ENCODE results near the gene RSPO4.

RSPO4 gene

DNA sequence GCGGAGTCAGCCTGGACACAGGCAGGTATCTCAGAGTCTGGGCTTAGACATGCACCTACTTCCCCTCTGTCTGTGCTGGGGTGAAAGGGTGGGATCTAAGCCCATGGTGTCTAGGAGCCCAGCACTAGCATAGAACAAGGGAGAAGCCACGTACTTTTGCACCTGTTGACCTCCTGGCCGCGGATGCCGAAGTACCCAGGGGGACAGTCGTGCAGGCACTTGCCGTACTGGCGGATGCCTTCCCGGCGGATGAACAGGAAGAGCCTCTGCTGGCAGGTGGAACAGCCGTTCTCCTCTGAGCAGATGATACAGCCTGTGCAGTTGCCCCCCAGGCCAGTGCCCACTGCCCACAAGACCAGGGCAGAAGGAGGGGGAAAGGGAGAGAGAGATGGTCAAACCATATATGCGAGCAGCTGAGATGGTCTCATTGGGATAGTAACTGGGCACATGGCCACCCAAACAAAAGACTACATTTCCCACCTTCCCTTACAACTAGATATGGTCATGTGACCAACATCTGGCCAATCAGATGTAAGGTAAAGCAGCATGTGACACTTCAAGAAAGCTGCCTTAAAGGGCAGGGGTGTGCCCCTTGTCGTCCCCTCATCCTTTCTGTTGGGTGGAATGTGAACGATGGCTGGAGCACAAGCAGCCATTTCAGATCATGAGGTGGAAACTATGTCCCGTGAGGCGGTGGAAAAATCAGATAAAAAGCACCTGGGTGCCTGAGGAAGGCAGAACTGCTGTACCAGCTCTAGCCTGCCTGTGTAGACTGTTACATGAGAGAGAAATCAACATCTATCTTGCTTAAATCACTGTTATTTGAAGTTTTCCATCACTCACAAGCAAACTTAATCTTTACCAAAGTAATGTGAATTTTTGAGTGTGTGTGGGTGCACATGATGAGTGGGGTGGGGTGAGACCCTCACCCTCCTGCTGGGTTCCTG, 34.0 kb downstream of the RSPO4 start:
- peak; percentile 63 for DNase-seq (ENCODE audit: low read depth)

DNA sequence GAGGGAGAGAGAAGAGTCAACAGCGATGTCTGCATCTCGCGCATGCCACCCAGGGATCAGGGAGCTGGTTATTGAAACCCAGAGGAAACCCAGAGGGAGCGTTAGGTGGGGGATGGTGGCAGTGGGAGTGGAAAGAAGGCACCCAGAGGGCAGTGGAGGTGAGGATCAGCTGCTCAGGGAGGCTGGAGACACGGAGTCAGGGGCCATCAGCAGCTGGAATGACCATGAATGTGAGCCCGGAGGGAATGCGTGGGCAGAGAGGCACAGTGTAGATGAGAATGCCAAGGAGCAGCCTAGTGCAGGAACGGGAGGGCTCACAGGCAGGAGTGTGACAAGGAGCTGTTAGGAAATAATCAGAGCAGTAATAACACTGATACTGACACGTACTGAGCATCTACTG, 36.2 kb downstream of the RSPO4 start:
- DNase-seq (ENCODE audit: low read depth): no peak

DNA sequence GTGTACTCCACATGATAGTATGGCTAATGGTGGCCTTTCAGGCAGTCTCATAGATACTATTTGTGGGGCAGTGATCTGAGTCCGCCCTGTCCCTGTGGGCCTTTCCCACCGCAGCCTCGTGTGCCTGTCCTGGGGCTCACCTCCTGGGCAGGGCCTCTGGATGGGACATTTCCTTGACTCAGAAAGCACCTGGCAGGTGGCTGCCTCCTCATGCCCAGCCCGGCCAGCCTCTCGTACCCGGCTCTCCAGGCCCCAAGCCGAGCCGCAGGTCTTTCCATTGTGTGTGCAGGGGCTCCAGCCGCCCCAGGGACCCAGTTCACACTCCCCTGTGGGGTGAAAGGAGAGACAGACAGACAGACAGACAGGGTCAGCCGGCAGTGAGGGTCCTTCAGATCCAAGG, 38.3 kb downstream of the RSPO4 start:
- DNase-seq (ENCODE audit: low read depth): no peak

- DNase-seq (ENCODE audit: low read depth): no peak
Observed at GRCh38 chr20:962683-963082, 39.4 kb downstream of the RSPO4 start.

- no peak for DNase-seq (ENCODE audit: low read depth)
Observed at GRCh38 chr20:962223-962622, 39.9 kb downstream of the RSPO4 start.

- DNase-seq (ENCODE audit: low read depth): no peak
Observed at GRCh38 chr20:961768-962167, 40.3 kb downstream of the RSPO4 start.

- no peak for DNase-seq (ENCODE audit: low read depth)
Observed at GRCh38 chr20:959996-960615, 42.0 kb downstream of the RSPO4 start.

DNA sequence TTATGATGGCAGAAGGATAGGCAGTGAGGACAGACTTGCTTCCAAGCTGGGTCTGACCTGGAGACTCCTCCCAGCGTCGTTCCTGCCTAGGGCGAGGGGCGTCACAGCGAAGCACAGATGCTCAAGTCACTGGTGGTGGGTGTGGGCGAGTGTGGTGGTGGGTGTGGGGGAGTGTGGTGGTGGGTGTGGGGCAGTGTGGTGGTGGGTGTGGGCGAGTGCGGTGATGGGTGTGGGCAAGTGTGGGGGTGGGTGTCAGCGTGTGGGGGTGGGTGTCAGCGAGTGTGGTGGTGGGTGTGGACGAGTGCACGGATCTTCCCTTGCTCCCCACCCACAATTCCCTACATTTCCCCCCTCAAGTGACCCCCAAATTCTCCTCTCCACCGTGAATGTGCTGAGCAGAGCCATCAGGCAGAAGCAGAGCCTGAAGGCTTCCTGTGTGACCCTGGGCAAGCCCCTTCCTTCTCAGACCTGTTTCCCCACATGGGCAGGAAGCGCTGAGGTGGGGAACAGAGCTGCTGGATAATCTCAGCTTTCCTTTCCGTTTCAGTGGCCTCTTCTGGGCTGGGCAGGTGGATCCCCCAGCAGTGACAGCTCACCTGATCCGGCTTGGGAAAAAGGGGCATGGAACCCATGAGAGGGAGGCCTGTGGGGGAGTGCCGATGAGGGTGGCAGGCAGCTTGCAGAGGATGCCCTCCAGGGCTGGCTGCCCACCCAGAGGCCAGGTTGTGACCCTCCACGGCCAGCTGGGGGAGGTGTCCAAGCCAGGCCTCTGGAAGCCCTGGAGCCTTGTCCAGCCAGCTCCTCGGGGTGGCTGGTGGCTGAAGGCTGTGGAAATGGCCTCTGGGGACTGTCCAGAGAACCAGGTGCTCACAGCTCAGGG, 42.9 kb downstream of the RSPO4 start:
- no peak for DNase-seq (ENCODE audit: low read depth)

GRCh38 chr20:957544-957943, 44.6 kb downstream of the RSPO4 start:
- no peak for DNase-seq (ENCODE audit: low read depth)

DNA sequence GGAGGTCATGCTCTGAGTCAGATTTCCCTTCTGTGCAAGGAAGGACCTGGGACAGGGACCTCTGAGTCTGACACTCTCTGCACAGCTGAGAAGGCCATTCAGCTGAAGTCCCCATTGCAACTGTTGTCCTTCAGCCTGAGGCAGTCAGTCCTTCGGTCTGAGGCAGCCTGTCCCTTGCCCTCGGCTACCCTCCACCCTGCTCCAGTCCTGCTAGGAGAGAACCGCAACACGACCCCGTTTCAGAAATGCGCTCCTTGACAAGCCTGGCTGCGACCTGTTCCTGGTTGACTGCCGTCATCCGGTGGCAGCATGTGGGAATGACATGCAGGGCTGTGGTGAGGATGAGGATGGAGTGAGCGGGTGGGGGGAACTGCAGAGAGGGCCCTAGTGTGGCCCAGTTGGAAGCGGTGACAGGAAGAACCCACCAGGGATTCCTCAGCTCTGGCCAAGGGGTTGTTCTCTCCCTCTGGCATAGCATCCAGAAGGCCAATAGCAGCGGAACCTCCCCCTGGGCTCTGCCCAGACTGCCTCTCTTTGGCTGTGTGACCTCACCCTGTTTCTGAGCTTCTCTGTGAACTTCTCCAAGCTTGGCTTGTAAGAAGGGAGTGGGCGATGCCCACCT, 45.7 kb downstream of the RSPO4 start:
- peak; percentile 60 for DNase-seq (ENCODE audit: low read depth)

DNA sequence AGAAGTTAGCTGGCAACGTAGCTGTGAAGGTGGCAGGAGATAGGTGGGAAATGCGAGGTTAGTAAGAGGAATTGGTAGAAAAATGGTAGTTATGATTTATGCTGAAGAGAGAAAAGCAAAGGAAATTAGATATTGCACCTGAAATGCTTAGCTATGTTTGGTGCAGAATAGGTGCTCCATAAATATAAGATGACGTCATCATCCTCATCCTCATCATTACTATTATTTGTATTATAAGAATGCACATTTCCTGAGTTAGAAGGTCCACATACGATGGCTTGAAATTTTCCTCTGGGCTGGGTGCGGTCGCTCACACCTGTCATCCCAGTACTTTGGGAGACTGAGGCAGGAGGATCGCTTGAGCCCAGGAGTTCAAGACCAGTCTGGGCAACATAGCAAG, 46.5 kb downstream of the RSPO4 start:
- DNase-seq (ENCODE audit: low read depth): no peak

- DNase-seq (ENCODE audit: low read depth): no peak
Observed at GRCh38 chr20:955111-955510, 47.0 kb downstream of the RSPO4 start.

GRCh38 chr20:953742-954141, 48.4 kb downstream of the RSPO4 start:
- DNase-seq (ENCODE audit: low read depth): peak; percentile 30

DNA sequence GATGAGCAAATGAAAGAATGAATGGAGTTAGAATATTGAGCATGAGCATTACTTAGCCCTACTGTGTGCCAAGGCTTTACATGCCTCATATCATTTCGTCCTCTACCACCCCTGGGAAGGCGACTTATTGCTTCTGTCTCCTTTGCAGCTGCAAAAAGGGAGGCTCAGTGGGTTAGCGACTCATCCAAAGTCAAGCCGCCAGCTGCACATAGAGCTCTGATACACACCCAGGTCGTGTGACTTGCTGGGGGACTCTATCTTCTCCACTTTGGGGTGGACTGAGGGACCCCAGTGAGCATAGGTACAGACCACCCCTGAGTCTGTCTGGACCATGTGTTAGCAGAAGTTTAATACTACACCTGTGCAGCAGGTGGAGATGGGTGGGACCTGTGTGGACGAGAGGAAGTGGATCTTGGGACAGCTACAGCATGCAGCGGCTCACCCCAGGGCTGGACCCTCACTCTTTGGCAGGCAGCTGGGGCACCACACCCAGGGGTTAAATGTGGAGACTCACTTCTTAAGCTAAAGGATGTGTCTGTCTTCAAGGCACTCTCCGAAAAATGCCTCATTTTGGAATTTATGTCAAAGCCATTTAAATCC, 49.8 kb downstream of the RSPO4 start:
- DNase-seq (ENCODE audit: low read depth): no peak

- no peak for DNase-seq (ENCODE audit: low read depth)
Observed at GRCh38 chr20:951384-952169, 50.5 kb downstream of the RSPO4 start.

GRCh38 chr20:949717-950116, 52.4 kb downstream of the RSPO4 start:
- no peak for DNase-seq (ENCODE audit: low read depth)

GRCh38 chr20:946826-947225, 55.3 kb downstream of the RSPO4 start:
- no peak for DNase-seq (ENCODE audit: low read depth)

GRCh38 chr20:945841-946240, 56.3 kb downstream of the RSPO4 start:
- no peak for DNase-seq (ENCODE audit: low read depth)

- no peak for DNase-seq (ENCODE audit: low read depth)
Observed at GRCh38 chr20:944774-945410, 57.2 kb downstream of the RSPO4 start.

GRCh38 chr20:944148-944547, 58.0 kb downstream of the RSPO4 start:
- DNase-seq (ENCODE audit: low read depth): no peak
